ENCODE results near the gene DENND5B. TPM values are rescaled to one million over a fixed set of nuclear protein-coding genes. Genes with fewer than 3 reads are reported as not detected.

Gene DENND5B
- total and polyA plus RNA-seq, 2 of the 4 experiments (the other 2 are of a cell fraction) = 5.5 to 13.4 TPM

DNA sequence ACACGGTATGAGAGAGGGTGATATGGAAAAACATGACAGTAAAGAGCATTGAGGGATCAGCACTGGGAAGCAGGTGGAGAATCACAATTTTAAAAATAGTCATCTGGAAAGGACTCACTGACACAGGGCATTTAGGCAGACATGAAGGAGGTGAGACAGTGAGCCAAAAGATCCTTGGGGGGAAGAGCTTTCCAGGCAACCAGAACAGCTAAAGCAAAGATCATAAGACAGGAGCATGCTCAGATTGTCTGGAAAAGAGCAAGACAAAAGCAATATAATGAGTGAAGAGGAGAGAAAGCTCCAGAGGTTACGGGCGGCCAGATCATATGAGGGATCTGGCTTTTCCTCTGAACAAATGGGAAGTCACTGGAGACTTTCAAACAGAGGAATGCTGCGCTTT, 63.9 kb downstream of the DENND5B start:
- no TSS peak for BruUV-seq (replicated peaks)

More for the DNA sequence above, 63.9 kb downstream of the DENND5B start:
- Histone ChIP-seq H3K27me3 (ENCODE audit: control insufficient read depth, insufficient read depth, low read length) (no peaks in the 10 kb centered on the region), H3K23ac (ENCODE audit: low read depth, low read length) (no peak overlapping the region), H3K14ac (replicated peaks; ENCODE audit: low read depth, low read length) (no peak overlapping the region), H3K4me3 (ENCODE audit: insufficient read depth, low read depth, low read length) (no peak overlapping the region), H3K9ac (ENCODE audit: low read depth, low read length) (no peak overlapping the region), H2AK9ac (replicated peaks; ENCODE audit: low read depth, low read length, poor library complexity) (no peak overlapping the region), H3K27ac (ENCODE audit: insufficient read depth, low read length) (no peak overlapping the region), H2AK5ac (ENCODE audit: low read depth, low read length) (no peak overlapping the region; the same call in 1 of the 2 replicates), H3K4me2 (ENCODE audit: low read depth, low read length) (no peak overlapping the region), H3K18ac (ENCODE audit: low read depth, low read length) (no peak overlapping the region), H4K5ac (ENCODE audit: low read depth, low read length) (no peak overlapping the region), H3K56ac (ENCODE audit: extremely low read depth, insufficient read depth, low read length) (no peak overlapping the region), H3K79me1 (ENCODE audit: low read depth in 1 of 2, low read length in 2 of 2) (peaks cover 21 to 37% of the 10 kb centered on the region in 2 experiments), H3K9me3 (ENCODE audit: control insufficient read depth, insufficient read depth, low read length) (no peaks in the 10 kb centered on the region), H2BK5ac (ENCODE audit: low read depth, low read length, poor library complexity, severe bottlenecking) (no peak overlapping the region), H4K20me1 (ENCODE audit: insufficient read depth, low read length) (no peaks in the 10 kb centered on the region), H2BK120ac (ENCODE audit: low read depth, low read length) (no peak overlapping the region), H4K91ac (ENCODE audit: insufficient read depth, low read depth, low read length) (no peak overlapping the region), H3K9me1 (ENCODE audit: insufficient read depth, low read length) (peaks cover 9% of the 10 kb centered on the region), H3K4me1 (ENCODE audit: control insufficient read depth, insufficient read depth, low read length) (peaks cover 7% of the 10 kb centered on the region), H4K8ac (ENCODE audit: low read depth in 2 of 2, low read length in 2 of 2) (no peak overlapping the region), H3K36me3 (ENCODE audit: control insufficient read depth, insufficient read depth, low read length) (no peaks in the 10 kb centered on the region), H3K4ac (ENCODE audit: low read depth, low read length) (no peak overlapping the region), H2AFZ (replicated peaks; ENCODE audit: low read length, poor library complexity) (no peak overlapping the region), H2BK20ac (ENCODE audit: low read depth, low read length) (no peak overlapping the region), H2BK15ac (ENCODE audit: low read depth, low read length) (peak overlapping the region; percentile 2; the same call in 2 of the 3 replicates)
- ATAC-seq (ENCODE audit: low read depth) (no peak), DNase-seq (no peak)
- ChIA-PET CTCF (no interaction called here), POLR2A (ENCODE audit: unreplicated experiment) (no interaction called here)
- in situ Hi-C loops (cut with MboI; ENCODE audit: low sequenced_read_pairs) (no loop called here), dilution Hi-C loops (cut with HindIII; ENCODE audit: low sequenced_read_pairs, unreplicated experiment) (no loop called here), intact Hi-C loops (cut with micrococcal nuclease) (no loop called here)
- WGBS, 2 experiments (ENCODE audit: extremely low coverage in 2 of 2, insufficient read length in 1 of 2) = no CpG with 5 or more reads among the region's 4 CpGs
- TF ChIP-seq MAFK (IDR thresholded peaks at IDR 0.05; ENCODE audit: low read depth, low read length) (no peak), RFX5 (IDR thresholded peaks at IDR 0.05; ENCODE audit: low read depth, low read length) (no peak), POLR2A (IDR thresholded peaks at IDR 0.05; ENCODE audit: low read depth, low read length) (no peak), CHD1 (IDR thresholded peaks at IDR 0.05; ENCODE audit: low read depth, low read length) (no peak), RCOR1 (IDR thresholded peaks at IDR 0.05; ENCODE audit: insufficient replicate concordance, low read length) (no peak), SMC3 (IDR thresholded peaks at IDR 0.05; ENCODE audit: low read depth, low read length) (no peak), ELK1 (IDR thresholded peaks at IDR 0.05; ENCODE audit: borderline replicate concordance, low read depth, low read length) (no peak), NFE2L2 (IDR thresholded peaks at IDR 0.05; ENCODE audit: low read depth, low read length) (no peak), MAZ (IDR thresholded peaks at IDR 0.05; ENCODE audit: borderline replicate concordance, low read depth, low read length) (no peak), RAD21 (IDR thresholded peaks at IDR 0.05; ENCODE audit: low read length) (no peak), BHLHE40 (IDR thresholded peaks at IDR 0.05; ENCODE audit: low read depth, low read length) (no peak), MXI1 (IDR thresholded peaks at IDR 0.05; ENCODE audit: borderline replicate concordance, low read depth, low read length) (no peak), FOS (IDR thresholded peaks at IDR 0.05; ENCODE audit: low read depth, low read length) (no peak), CEBPB (IDR thresholded peaks at IDR 0.05; ENCODE audit: low read depth, low read length) (no peak)
- TF ChIP-seq, protein P1, sequence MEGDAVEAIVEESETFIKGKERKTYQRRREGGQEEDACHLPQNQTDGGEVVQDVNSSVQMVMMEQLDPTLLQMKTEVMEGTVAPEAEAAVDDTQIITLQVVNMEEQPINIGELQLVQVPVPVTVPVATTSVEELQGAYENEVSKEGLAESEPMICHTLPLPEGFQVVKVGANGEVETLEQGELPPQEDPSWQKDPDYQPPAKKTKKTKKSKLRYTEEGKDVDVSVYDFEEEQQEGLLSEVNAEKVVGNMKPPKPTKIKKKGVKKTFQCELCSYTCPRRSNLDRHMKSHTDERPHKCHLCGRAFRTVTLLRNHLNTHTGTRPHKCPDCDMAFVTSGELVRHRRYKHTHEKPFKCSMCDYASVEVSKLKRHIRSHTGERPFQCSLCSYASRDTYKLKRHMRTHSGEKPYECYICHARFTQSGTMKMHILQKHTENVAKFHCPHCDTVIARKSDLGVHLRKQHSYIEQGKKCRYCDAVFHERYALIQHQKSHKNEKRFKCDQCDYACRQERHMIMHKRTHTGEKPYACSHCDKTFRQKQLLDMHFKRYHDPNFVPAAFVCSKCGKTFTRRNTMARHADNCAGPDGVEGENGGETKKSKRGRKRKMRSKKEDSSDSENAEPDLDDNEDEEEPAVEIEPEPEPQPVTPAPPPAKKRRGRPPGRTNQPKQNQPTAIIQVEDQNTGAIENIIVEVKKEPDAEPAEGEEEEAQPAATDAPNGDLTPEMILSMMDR (conservative IDR thresholded peaks at IDR 0.05; ENCODE audit: low read depth, low read length) = no peak
- TF ChIP-seq, protein P2, sequence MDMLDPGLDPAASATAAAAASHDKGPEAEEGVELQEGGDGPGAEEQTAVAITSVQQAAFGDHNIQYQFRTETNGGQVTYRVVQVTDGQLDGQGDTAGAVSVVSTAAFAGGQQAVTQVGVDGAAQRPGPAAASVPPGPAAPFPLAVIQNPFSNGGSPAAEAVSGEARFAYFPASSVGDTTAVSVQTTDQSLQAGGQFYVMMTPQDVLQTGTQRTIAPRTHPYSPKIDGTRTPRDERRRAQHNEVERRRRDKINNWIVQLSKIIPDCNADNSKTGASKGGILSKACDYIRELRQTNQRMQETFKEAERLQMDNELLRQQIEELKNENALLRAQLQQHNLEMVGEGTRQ (IDR thresholded peaks at IDR 0.05; ENCODE audit: low read depth, low read length) = no peak

Data from IMR-90 (cell line).